Pancreas (tissue), 10 donors: ENCODE data around the gene OR8G5. TPM values are rescaled to one million over a fixed set of nuclear protein-coding genes. Genes with fewer than 3 reads are reported as not detected.
"Not testable (repeated sequence)": the region's sequence is repeated elsewhere in the genome, so short reads cannot be mapped to it uniquely, and the experiment has no call there.

Experiments used
- ATAC-seq, 4 donors: fragments of 200-7000 bp; cut with Tn5 transposase; one replicate each; pipeline versions ENCODE4 v1.8.0 to v1.9.1; 2020; ENCODE audit warnings: mild to moderate bottlenecking in 4 of 4, moderate library complexity in 4 of 4
- DNase-seq, 6 donors: peaks; one replicate each; pipeline ENCODE4 v3.0.0-alpha.2; 2020
- FAIRE-seq: peaks from 2 replicates; lab custom pipeline; 2012; peaks lifted over from hg19 to GRCh38; lab: Jason Lieb, UNC
- H3K27ac ChIP-seq, 4 donors: fragments of 200-600 bp; sonication (generic); 1 replicate in 3 of 4; 2 replicates in 1 of 4; pipeline versions ENCODE4 v1.5.0 to v1.8.0; 2020
- H3K27me3 ChIP-seq, 4 donors: fragments of 200-600 bp; one replicate each; pipeline ENCODE4 v1.8.0; 2021
- H3K36me3 ChIP-seq, 3 donors: fragments of 200-600 bp; sonication (generic) in 1 of 3; one replicate each; pipeline versions ENCODE4 v1.5.0 to v1.8.0; 2020 to 2021
- H3K4me1 ChIP-seq, 3 donors: fragments of 200-600 bp; one replicate each; pipeline ENCODE4 v1.8.0; 2021
- H3K4me3 ChIP-seq, 4 donors: fragments of 200-600 bp; sonication (generic) in 2 of 4; one replicate each; pipeline versions ENCODE4 v1.5.0 to v1.8.0; 2020 to 2021
- H3K9me3 ChIP-seq, 4 donors: fragments of 200-600 bp; one replicate each; pipeline ENCODE4 v1.8.0; 2021
- WGBS, 2 donors: extraction: QIAGEN DNeasy Blood & Tissue Kit; methylation state at CpG; one replicate each; pipeline ENCODE4 v1.1.7; 2013; 5-methylcytosine and 5-hydroxymethylcytosine counted together
- intact Hi-C, 3 donors: fragments of 100-400 bp; cut with DNase I; formaldehyde crosslinking; loops; one replicate each; pipeline versions ENCODE4 v1.11.1 to v1.14.2; 2022
- polyA plus RNA-seq, 2 donors: library from polyadenylated mRNA; stranded (reverse); fragments of 200-250 nt; gene quantifications; one replicate each; pipeline ENCODE4 v1.2.3, GENCODE V29; 2013
- total RNA-seq, 6 donors: library from RNA; stranded (reverse); fragmentation: NEBNext Ultra II Directional in 4 of 6; extraction: Animal tissue kit (Norgen Biotek cat#: 25700) in 4 of 6; gene quantifications; one replicate each; pipeline versions ENCODE4 v1.2.1 to v1.2.4, GENCODE V29; 2021 to 2023
- TF ChIP-seq, protein P1 (sequence below), 4 donors: fragments of 200-600 bp; sonication (generic) in 3 of 4; IDR thresholded peaks; one replicate each; pipeline versions ENCODE4 v1.5.0 to v1.8.0; 2021; ENCODE audit warnings: antibody characterized with exemption in 4 of 4
- donor health status: healthy with polysubstance abuse.
- donor health status: DM: no; HTN: no; CAD: no; lungs with moderate emphysema.
- donor health status: DM: no; HTN: no; CAD: no.
- donor health status: control.
- donor health status: control.
- donor health status: Bipolar disorder and iron deficiency.
- donor health status: DM: yes; HTN: yes; CAD: no.
- donor health status: DM: no; HTN: no; CAD: no.
- donor health status: DM: no; HTN: no; CAD: no.
- donor health status: DM: yes; HTN: yes; CAD: no.

Gene OR8G5
- total and polyA plus RNA-seq, 8 donors: 0.16 TPM; not detected in 7

DNA sequence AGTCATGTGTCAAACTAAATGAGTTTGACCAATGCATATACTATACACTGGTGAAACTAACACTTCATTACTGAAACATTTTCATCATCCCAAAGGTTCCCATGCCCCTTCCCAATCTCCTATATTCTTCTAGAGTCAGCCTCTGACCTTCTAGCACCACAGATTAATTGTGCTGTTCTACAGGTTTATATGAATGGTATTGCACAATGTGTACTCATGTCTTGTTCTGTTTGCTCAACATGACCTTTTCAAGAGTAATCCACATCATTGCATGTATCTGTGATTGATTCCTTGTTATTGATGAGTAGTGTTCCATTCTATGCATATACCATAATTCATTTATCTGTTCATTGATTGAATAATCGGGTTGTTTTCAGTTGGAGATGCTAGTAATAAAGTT is 22.8 kb upstream of the OR8G5 start:
- Histone ChIP-seq H3K9me3 (peaks cover 0 to 4% (median 0%) of the 10 kb centered on the region in 4 donors), H3K36me3 (no peaks in the 10 kb centered on the region), H3K4me3 (no peak overlapping the region), H3K27ac (no peak overlapping the region), H3K4me1 (peaks cover 0 to 11% (median 0%) of the 10 kb centered on the region in 3 donors), H3K27me3 (peaks cover 0 to 6% (median 0%) of the 10 kb centered on the region in 4 donors)
- no peak for FAIRE-seq
- intact Hi-C loops: no loop called here
- TF ChIP-seq, protein P1, sequence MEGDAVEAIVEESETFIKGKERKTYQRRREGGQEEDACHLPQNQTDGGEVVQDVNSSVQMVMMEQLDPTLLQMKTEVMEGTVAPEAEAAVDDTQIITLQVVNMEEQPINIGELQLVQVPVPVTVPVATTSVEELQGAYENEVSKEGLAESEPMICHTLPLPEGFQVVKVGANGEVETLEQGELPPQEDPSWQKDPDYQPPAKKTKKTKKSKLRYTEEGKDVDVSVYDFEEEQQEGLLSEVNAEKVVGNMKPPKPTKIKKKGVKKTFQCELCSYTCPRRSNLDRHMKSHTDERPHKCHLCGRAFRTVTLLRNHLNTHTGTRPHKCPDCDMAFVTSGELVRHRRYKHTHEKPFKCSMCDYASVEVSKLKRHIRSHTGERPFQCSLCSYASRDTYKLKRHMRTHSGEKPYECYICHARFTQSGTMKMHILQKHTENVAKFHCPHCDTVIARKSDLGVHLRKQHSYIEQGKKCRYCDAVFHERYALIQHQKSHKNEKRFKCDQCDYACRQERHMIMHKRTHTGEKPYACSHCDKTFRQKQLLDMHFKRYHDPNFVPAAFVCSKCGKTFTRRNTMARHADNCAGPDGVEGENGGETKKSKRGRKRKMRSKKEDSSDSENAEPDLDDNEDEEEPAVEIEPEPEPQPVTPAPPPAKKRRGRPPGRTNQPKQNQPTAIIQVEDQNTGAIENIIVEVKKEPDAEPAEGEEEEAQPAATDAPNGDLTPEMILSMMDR (IDR thresholded peaks at IDR 0.05): no peak
- peak in 2 of 4 donors; percentile 43 to 73 for ATAC-seq
- 6 to 17% methylated on average over 1 of the region's 1 CpG for WGBS, 2 donors
- no peak for DNase-seq

DNA sequence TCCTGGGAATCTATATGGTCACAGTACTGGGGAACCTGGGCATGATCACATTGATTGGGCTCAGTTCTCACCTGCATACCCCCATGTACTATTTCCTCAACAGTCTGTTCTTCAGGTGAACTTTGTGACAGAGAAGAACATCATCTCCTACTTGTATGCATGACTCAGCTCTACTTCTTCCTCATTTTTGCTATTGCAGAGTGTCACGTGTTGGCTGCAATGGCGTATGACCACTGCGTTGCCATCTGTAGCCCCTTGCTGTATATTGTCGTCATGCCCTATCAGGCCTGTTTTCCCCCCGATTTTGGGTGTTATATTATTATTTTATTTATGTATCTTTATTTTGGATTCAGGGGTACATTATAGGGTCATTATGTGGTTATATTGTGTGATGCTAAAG is 17.7 kb upstream of the OR8G5 start:
- FAIRE-seq: no peak
- no peak for ATAC-seq
- no peak for DNase-seq
- H3K4me1 ChIP-seq: peaks cover 0 to 5% (median 0%) of the 10 kb centered on the region in 3 donors
- no peaks in the 10 kb centered on the region for H3K27me3 ChIP-seq
- TF ChIP-seq, protein P1 (IDR thresholded peaks at IDR 0.05): no peak
- intact Hi-C loops: no loop called here
- H3K36me3 ChIP-seq: no peaks in the 10 kb centered on the region
- WGBS, 2 donors: 65 to 70% methylated on average over 5 of the region's 5 CpGs
- no peak overlapping the region for H3K4me3 ChIP-seq
- H3K9me3 ChIP-seq: no peaks in the 10 kb centered on the region
- no peak overlapping the region for H3K27ac ChIP-seq

DNA sequence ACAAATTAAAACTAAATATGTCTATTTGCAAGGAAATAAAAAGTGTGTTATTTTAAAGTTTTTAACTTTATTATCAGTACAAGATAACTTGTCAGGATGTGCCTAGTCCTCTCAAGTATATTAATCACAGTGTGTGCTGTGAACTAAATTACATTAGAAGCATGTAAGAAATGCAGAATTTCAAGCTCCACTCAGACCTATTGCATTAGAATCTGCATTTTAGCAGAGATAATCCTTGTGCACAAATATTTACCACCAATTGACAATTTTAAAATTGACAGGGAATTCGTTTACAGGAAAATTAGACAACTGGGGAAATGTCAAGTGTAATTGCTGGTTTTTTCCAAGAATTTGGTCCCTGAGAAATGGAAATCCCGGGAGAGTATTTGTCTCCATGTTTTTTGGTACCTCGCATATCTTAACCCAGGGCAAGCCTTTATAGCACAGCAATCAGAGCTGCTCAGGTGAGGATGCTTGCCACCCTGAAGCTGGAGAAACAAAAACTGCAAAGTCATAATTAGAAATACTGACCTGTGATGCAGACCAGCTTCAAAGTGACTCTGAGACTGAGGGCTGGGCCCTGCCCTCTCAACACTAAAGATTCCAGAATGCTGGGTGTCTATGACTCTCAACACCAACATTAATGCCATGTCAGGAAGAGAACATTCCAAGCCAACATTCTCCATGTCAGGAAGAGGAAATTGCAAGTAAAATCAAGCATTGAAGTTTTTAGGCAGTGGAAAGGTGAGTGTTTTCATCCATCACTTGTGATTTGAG is 15.4 kb upstream of the OR8G5 start, which contains the start of gene OR8G1:
Gene OR8G1, plus strand, starts transcription at position 475 of the 777 bp plus-strand sequence. CDS start 8,581 bp downstream, outside the sequence.
- FAIRE-seq (no peak), DNase-seq (no peak), ATAC-seq (no peak)
- no peaks in the 10 kb centered on the region for H3K36me3 ChIP-seq
- no peaks in the 10 kb centered on the region for H3K4me1 ChIP-seq
- H3K27me3 ChIP-seq: peaks cover 0 to 5% (median 0%) of the 10 kb centered on the region in 4 donors
- no peak within 1 kb of the TSS for H3K4me3 ChIP-seq
- no peaks in the 10 kb centered on the region for H3K9me3 ChIP-seq
- intact Hi-C loops: no loop called here
- 59 to 66% methylated on average over 3 of the region's 3 CpGs for WGBS, 2 donors
- TF ChIP-seq, protein P1 (IDR thresholded peaks at IDR 0.05): no peak
- no peak within 1 kb of the TSS for H3K27ac ChIP-seq

DNA sequence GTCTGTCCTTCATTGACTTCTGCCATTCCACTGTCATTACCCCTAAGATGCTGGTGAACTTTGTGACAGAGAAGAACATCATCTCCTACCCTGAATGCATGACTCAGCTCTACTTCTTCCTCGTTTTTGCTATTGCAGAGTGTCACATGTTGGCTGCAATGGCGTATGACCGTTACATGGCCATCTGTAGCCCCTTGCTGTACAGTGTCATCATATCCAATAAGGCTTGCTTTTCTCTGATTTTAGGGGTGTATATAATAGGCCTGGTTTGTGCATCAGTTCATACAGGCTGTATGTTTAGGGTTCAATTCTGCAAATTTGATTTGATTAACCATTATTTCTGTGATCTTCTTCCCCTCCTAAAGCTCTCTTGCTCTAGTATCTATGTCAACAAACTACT is 6.3 kb upstream of the OR8G5 start:
- DNase-seq, H3K4me3 ChIP-seq, FAIRE-seq, intact Hi-C loops, H3K27me3 ChIP-seq, H3K36me3 ChIP-seq, ATAC-seq, H3K27ac ChIP-seq, H3K9me3 ChIP-seq, H3K4me1 ChIP-seq: not testable (repeated sequence)
- 56 to 68% methylated on average over 3 of the region's 3 CpGs for WGBS, 2 donors

DNA sequence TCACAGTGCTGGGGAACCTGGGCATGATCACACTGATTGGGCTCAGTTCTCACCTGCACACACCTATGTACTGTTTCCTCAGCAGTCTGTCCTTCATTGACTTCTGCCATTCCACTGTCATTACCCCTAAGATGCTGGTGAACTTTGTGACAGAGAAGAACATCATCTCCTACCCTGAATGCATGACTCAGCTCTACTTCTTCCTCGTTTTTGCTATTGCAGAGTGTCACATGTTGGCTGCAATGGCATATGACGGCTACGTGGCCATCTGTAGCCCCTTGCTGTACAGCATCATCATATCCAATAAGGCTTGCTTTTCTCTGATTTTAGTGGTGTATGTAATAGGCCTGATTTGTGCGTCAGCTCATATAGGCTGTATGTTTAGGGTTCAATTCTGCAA is 8.9 kb downstream of the OR8G5 start:
- ATAC-seq, H3K4me1 ChIP-seq, H3K36me3 ChIP-seq, H3K27ac ChIP-seq, intact Hi-C loops, H3K9me3 ChIP-seq, FAIRE-seq, DNase-seq, H3K27me3 ChIP-seq, H3K4me3 ChIP-seq: not testable (repeated sequence)
- WGBS, 2 donors: 64 to 68% methylated on average over 4 of the region's 4 CpGs

DNA sequence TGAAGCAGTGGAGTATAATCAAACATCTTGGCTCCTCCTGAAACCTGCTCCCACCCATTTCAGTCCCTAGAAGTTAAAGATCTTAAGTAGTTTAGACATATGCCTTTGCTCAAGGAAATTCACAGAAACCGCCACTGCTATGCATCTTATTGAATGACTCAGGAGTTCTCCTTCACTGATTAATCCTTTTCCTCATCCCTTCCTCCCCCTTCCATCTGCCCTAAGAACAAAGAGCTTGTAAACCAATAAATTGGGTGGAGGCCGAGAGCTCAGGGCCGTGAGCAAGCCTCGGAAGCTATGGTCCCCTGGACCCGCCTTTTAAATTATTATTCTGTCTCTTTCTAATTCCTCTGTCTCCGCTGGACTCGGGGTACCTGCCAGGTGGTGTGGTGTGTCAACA is 14.7 kb downstream of the OR8G5 start:
- H3K27ac ChIP-seq, intact Hi-C loops, H3K36me3 ChIP-seq, H3K27me3 ChIP-seq, FAIRE-seq, H3K4me3 ChIP-seq, DNase-seq, ATAC-seq, H3K9me3 ChIP-seq, H3K4me1 ChIP-seq: not testable (repeated sequence)
- 58 to 73% methylated on average over 7 of the region's 7 CpGs for WGBS, 2 donors
